HepG2 (cell line): ENCODE results near the gene TMEM164. TPM values are rescaled to one million over a fixed set of nuclear protein-coding genes. Genes with fewer than 3 reads are reported as not detected.

Experiments used
- ATAC-seq: fragments of 200-7000 bp; cut with Tn5 transposase; 3 replicates; pipeline ENCODE4 v1.9.1; 2020; ENCODE audit warnings: mild to moderate bottlenecking, moderate library complexity
- BruUV-seq: library from RNA; stranded (reverse); fragments of 400-500 nt; replicated peaks from 2 replicates; lab custom pipeline; 2021; lab: Mats Ljungman, UMichigan
- CTCF ChIA-PET: fragments of 300-600 bp; formaldehyde crosslinking; extraction: SDS; loops from one replicate; lab custom pipeline; 2021; ENCODE audit warnings: low total read pairs, inconsistent platforms, low intra/inter-chr PET ratio; lab: Yijun Ruan, JAX
- POLR2A ChIA-PET: fragments of 350-600 bp; sonication (Branson Sonifier 250); formaldehyde crosslinking; loops from one replicate; lab custom pipeline; 2020; ENCODE audit warnings: antibody characterized with exemption, inconsistent platforms; lab: Yijun Ruan, JAX
- DNase-seq: peaks from one replicate; pipeline ENCODE4 v3.0.0-alpha.2; 2015; ENCODE audit warnings: low spot score
- FAIRE-seq: peaks from 3 replicates; lab custom pipeline; 2011; peaks lifted over from hg19 to GRCh38; lab: Jason Lieb, UNC
- H2AFZ ChIP-seq: one replicate; pipeline ENCODE4 v1.6.1; 2011; ENCODE audit warnings: low read length, inconsistent platforms
- H3K27ac ChIP-seq: fragments of 300-600 bp; 3 replicates; pipeline ENCODE4 v1.8.0; 2011; ENCODE audit warnings: mixed run types, mild to moderate bottlenecking, mixed read lengths, low read length, inconsistent platforms; ENCODE audit not compliant: insufficient read depth; ENCODE audit errors: extremely low read length
- H3K27me3 ChIP-seq, 2 experiments: fragments of 200-600 bp in 1 of 2; 2 replicates in 1 of 2; 3 replicates in 1 of 2; pipeline versions ENCODE4 v1.6.0 to v1.8.0; 2011; ENCODE audit warnings: low read length in 2 of 2, mild to moderate bottlenecking in 2 of 2, moderate library complexity in 2 of 2, inconsistent platforms in 1 of 2; ENCODE audit not compliant: insufficient read depth in 2 of 2, control insufficient read depth in 1 of 2
- H3K36me3 ChIP-seq, 2 experiments: fragments of 200-600 bp in 1 of 2; replicated peaks in 1 of 2; 2 replicates in 1 of 2; 3 replicates in 1 of 2; pipeline versions ENCODE4 v1.5.1 to v1.8.0; 2011; ENCODE audit warnings: low read length in 2 of 2, inconsistent platforms in 1 of 2; ENCODE audit not compliant: insufficient read depth in 2 of 2, control insufficient read depth in 1 of 2
- H3K4me1 ChIP-seq: 2 replicates; pipeline ENCODE4 v1.5.1; 2012; ENCODE audit warnings: low read length, inconsistent platforms; ENCODE audit not compliant: insufficient read depth
- H3K4me2 ChIP-seq: 2 replicates; pipeline ENCODE4 v1.6.0; 2011; ENCODE audit warnings: low read depth, low read length, inconsistent platforms
- H3K4me3 ChIP-seq, 3 experiments: fragments of 200-600 bp in 1 of 3; sonication (generic), shearing (Covaris generic) in 1 of 3; replicated peaks in 1 of 3; 2 replicates each; pipeline ENCODE4 v1.5.1; 2011 to 2016; ENCODE audit warnings: low read length in 3 of 3, inconsistent platforms in 2 of 3, low read depth in 2 of 3, mild to moderate bottlenecking in 2 of 3, control low read depth in 1 of 3, mixed read lengths in 1 of 3; ENCODE audit not compliant: insufficient read depth in 1 of 3
- H3K79me2 ChIP-seq: one replicate; pipeline ENCODE4 v1.6.1; 2011; ENCODE audit warnings: low read length, inconsistent platforms; ENCODE audit not compliant: insufficient read depth
- H3K9ac ChIP-seq: 2 replicates; pipeline ENCODE4 v1.6.0; 2011; ENCODE audit warnings: mild to moderate bottlenecking, low read depth, low read length, inconsistent platforms; ENCODE audit not compliant: insufficient read depth
- H3K9me3 ChIP-seq: 2 replicates; pipeline ENCODE4 v1.5.1; 2012; ENCODE audit warnings: mild to moderate bottlenecking, low read length
- H4K20me1 ChIP-seq: 2 replicates; pipeline ENCODE4 v1.6.0; 2011; ENCODE audit warnings: inconsistent platforms, mild to moderate bottlenecking, low read length, moderate library complexity; ENCODE audit not compliant: insufficient read depth
- CEBPG ChIP-seq: IDR thresholded peaks from 2 replicates; pipeline ENCODE4 v1.6.1; 2016
- CERS6 ChIP-seq: sonication (generic); formaldehyde crosslinking; IDR thresholded peaks from 2 replicates; pipeline ENCODE4 v1.5.0; 2020; ENCODE audit warnings: missing genetic modification reagents
- CSRNP2 ChIP-seq: sonication (generic); formaldehyde crosslinking; conservative IDR thresholded peaks from 2 replicates; pipeline ENCODE4 v1.8.0; 2022; ENCODE audit warnings: low read depth, missing genetic modification reagents
- FOXA1 ChIP-seq, 2 experiments: fragments of 450-650 bp in 1 of 2; sonication (generic) in 1 of 2; formaldehyde crosslinking in 1 of 2; IDR thresholded peaks; 2 replicates each; pipeline versions ENCODE4 v1.4.0 to v1.6.1; 2016 to 2020; ENCODE audit warnings: missing genetic modification reagents in 1 of 2
- HNRNPLL ChIP-seq: fragments of 200-400 bp; formaldehyde crosslinking; IDR thresholded peaks from 2 replicates; pipeline ENCODE4 v1.6.1; 2017; ENCODE audit warnings: mild to moderate bottlenecking, low read depth, low read length; ENCODE audit not compliant: poor library complexity, severe bottlenecking
- LBX2 ChIP-seq: sonication (generic); formaldehyde crosslinking; IDR thresholded peaks from 2 replicates; pipeline ENCODE4 v1.5.0; 2020; ENCODE audit warnings: missing genetic modification reagents, mild to moderate bottlenecking, borderline replicate concordance
- MXD4 ChIP-seq: IDR thresholded peaks from 2 replicates; pipeline ENCODE4 v1.6.1; 2016; ENCODE audit warnings: mild to moderate bottlenecking, missing biosample characterization, missing genetic modification reagents
- NFRKB ChIP-seq: fragments of 450-650 bp; IDR thresholded peaks from 2 replicates; pipeline ENCODE4 v1.6.1; 2017
- NR1H2 ChIP-seq: sonication (generic); formaldehyde crosslinking; IDR thresholded peaks from 2 replicates; pipeline ENCODE4 v1.8.1; 2022; ENCODE audit warnings: low read depth, missing genetic modification reagents, borderline replicate concordance
- PITX1 ChIP-seq: sonication (generic); formaldehyde crosslinking; IDR thresholded peaks from 2 replicates; pipeline ENCODE4 v1.5.1; 2020; ENCODE audit warnings: mild to moderate bottlenecking, missing genetic modification reagents
- RORA ChIP-seq: sonication (generic); formaldehyde crosslinking; IDR thresholded peaks from 2 replicates; pipeline ENCODE4 v1.5.0; 2020; ENCODE audit warnings: mild to moderate bottlenecking, missing genetic modification reagents, moderate library complexity
- SSRP1 ChIP-seq: IDR thresholded peaks from 2 replicates; pipeline ENCODE4 v1.6.1; 2016; ENCODE audit warnings: control low read depth
- THAP11 ChIP-seq: IDR thresholded peaks from 2 replicates; pipeline ENCODE4 v1.6.1; 2016; ENCODE audit warnings: missing biosample characterization, missing genetic modification reagents
- ZNF644 ChIP-seq: IDR thresholded peaks from 2 replicates; pipeline ENCODE4 v1.6.1; 2016; ENCODE audit warnings: low read depth
- ZNF672 ChIP-seq: sonication (generic); formaldehyde crosslinking; IDR thresholded peaks from 2 replicates; pipeline ENCODE4 v1.8.1; 2022; ENCODE audit warnings: missing genetic modification reagents
- ZNF740 ChIP-seq: sonication (generic); formaldehyde crosslinking; IDR thresholded peaks from 2 replicates; pipeline ENCODE4 v1.4.0; 2020; ENCODE audit warnings: missing genetic modification reagents
- ZNF766 ChIP-seq: sonication (generic); formaldehyde crosslinking; IDR thresholded peaks from 2 replicates; pipeline ENCODE4 v1.5.0; 2020; ENCODE audit warnings: missing genetic modification reagents, borderline replicate concordance
- ZSCAN12 ChIP-seq: sonication (generic); formaldehyde crosslinking; IDR thresholded peaks from 2 replicates; pipeline ENCODE4 v1.9.0; 2021; ENCODE audit warnings: mild to moderate bottlenecking, missing genetic modification reagents
- WGBS: methylation state at CpG from one replicate; pipeline ENCODE4 v1.1.6; 2017; ENCODE audit warnings: low lambda C conversion rate; 5-methylcytosine and 5-hydroxymethylcytosine counted together
- in situ Hi-C: cut with HindIII; loops from 2 replicates; pipeline ENCODE4 v1.10.0; 2017; ENCODE audit warnings: low pct_unique_long_range_greater_than_20kb; ENCODE audit not compliant: extremely low pct_ligation_motif_present
- intact Hi-C: fragments of 100-400 bp; cut with micrococcal nuclease; formaldehyde crosslinking; loops from one replicate; pipeline ENCODE4 v1.10.0; 2022; ENCODE audit not compliant: unreplicated experiment
- polyA plus RNA-seq, 8 experiments: library from polyadenylated mRNA; depleted of rRNA in 3 of 8; stranded (reverse) in 7 of 8; unstranded in 1 of 8; fragments of >200 nt; fragmentation: Illumina TruSeq in 4 of 8; extraction: Trizol in 4 of 8; gene quantifications; 2 replicates each; pipeline versions ENCODE4 v1.2.1 to v1.2.3, GENCODE V29; 2011 to 2016; ENCODE audit warnings: low read depth in 4 of 8, missing spikeins in 1 of 8, mixed read lengths in 1 of 8; ENCODE audit not compliant: insufficient read depth in 1 of 8
- total RNA-seq, 5 experiments: library from RNA; depleted of rRNA; stranded (reverse); fragments of >200 nt; fragmentation: Illumina TruSeq; extraction: Trizol; gene quantifications; 2 replicates each; pipeline ENCODE4 v1.2.3, GENCODE V29; 2016; ENCODE audit warnings: low read depth in 1 of 5

Gene TMEM164
- total and polyA plus RNA-seq, 2 of the 13 experiments (the other 11 are each of a cell fraction or from before 2014, with no cell fraction given) = 5.8 to 13.2 TPM

- Histone ChIP-seq H3K27me3 (no peaks in the 10 kb centered on the region), H3K36me3 (no peaks in the 10 kb centered on the region), H3K27ac (no peak overlapping the region), H3K4me1 (no peaks in the 10 kb centered on the region), H4K20me1 (no peaks in the 10 kb centered on the region), H3K4me2 (no peak overlapping the region), H3K79me2 (no peaks in the 10 kb centered on the region), H3K9ac (no peak overlapping the region), H3K9me3 (no peaks in the 10 kb centered on the region), H2AFZ (no peak overlapping the region), H3K4me3 (no peak overlapping the region)
- ATAC-seq (no peak), DNase-seq (no peak), FAIRE-seq (no peak)
- TF ChIP-seq ZNF672 (CRISPR knock-in tag) (no peak), RORA (CRISPR knock-in tag) (no peak), NFRKB (no peak), ZNF766 (CRISPR knock-in tag) (no peak)
- intact Hi-C loops (no loop called here), in situ Hi-C loops (loop anchor here (25.0 kb wide), 1 partner anchor 684 kb away; no protein-coding TSS in a partner anchor)
- BruUV-seq = no TSS peak
- CTCF ChIA-PET = no interaction called here
- POLR2A ChIA-PET = no interaction called here
- WGBS = 83% methylated on average over 1 of the region's 2 CpGs
Observed at GRCh38 chrX:110153244-110153643, 150.3 kb downstream of the TMEM164 start.

DNA sequence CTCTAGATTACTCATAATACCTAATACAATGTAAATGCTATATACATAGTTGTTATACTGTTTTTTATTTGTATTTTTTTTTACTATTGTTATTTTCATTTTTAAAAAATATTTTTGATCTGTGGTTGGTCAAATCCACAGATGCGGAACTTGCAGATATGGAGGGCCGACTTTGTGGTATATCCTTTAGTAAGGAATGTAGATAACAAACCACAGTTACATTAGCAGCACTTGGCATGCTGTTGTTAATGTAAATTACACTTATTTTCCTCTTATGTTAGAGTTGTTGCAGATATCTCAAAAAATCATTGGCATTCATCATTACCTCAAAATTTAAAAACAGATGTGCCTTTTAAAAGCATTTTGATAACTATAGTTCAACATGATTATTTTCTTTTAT, 151.0 kb downstream of the TMEM164 start:
- Histone ChIP-seq H3K4me2 (no peak overlapping the region), H4K20me1 (no peaks in the 10 kb centered on the region), H3K79me2 (no peaks in the 10 kb centered on the region), H3K27ac (no peak overlapping the region), H3K27me3 (no peaks in the 10 kb centered on the region), H3K9ac (no peak overlapping the region), H2AFZ (no peak overlapping the region), H3K4me1 (no peaks in the 10 kb centered on the region), H3K36me3 (no peaks in the 10 kb centered on the region), H3K9me3 (no peaks in the 10 kb centered on the region), H3K4me3 (no peak overlapping the region)
- 67% methylated on average over 2 of the region's 2 CpGs for WGBS
- in situ Hi-C loops = loop anchor here (25.0 kb wide), 1 partner anchor 683 kb away; no protein-coding TSS in a partner anchor
- BruUV-seq = no TSS peak
- ChIA-PET CTCF (no interaction called here), POLR2A (no interaction called here)
- ATAC-seq (no peak), FAIRE-seq (no peak), DNase-seq (no peak)
- intact Hi-C loops = no loop called here
- TF ChIP-seq ZNF740 (CRISPR knock-in tag) (no peak), MXD4 (no peak), HNRNPLL (no peak), NR1H2 (no peak), ZSCAN12 (no peak), CEBPG (CRISPR knock-in tag) (no peak), CERS6 (CRISPR knock-in tag) (no peak), ZNF644 (no peak), SSRP1 (no peak), FOXA1 (IDR thresholded peaks at IDR 0.05) (no peak), FOXA1 (CRISPR knock-in tag; IDR thresholded peaks at IDR 0.05) (no peak), THAP11 (CRISPR knock-in tag) (no peak), CSRNP2 (CRISPR knock-in tag) (no peak), PITX1 (CRISPR knock-in tag) (no peak), LBX2 (CRISPR knock-in tag) (no peak)
